Measurements from ENCODE around the gene CENPE. TPM values are rescaled to one million over a fixed set of nuclear protein-coding genes. Genes with fewer than 3 reads are reported as not detected.

The CENPE gene
- polyA plus RNA-seq, 1 donor (not counting 4 experiments of a cell fraction or from before 2014, with no cell fraction given): 6.1 TPM

DNA sequence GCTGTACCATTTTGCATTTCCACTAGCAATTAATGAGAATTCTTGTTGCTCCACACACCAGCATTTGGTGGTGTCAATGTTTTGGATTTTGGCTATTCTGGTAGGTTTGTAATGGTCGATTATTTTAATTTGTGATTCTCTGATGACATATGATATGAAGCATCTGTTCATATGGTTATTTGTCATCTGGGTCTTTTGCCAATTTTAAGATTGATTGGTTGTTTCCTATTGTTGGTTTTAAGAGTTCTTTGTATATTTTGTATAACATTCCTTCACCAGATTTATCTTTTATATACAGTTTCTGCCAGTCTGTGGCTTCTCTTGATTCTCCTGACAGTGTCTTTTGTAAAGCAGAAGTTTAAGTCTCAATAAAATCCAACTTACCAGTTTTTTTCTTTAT, 80.0 kb downstream of the CENPE start:
- dilution Hi-C loops (cut with MboI; ENCODE audit: extremely low pct_ligation_motif_present, low sequenced_read_pairs): no loop called here
- no peak for FAIRE-seq
- no peaks in the 10 kb centered on the region for H3K36me3 ChIP-seq (ENCODE audit: control insufficient read depth in 2 of 2, extremely low read depth in 1 of 2, insufficient read depth in 2 of 2, low read length in 2 of 2)

DNA sequence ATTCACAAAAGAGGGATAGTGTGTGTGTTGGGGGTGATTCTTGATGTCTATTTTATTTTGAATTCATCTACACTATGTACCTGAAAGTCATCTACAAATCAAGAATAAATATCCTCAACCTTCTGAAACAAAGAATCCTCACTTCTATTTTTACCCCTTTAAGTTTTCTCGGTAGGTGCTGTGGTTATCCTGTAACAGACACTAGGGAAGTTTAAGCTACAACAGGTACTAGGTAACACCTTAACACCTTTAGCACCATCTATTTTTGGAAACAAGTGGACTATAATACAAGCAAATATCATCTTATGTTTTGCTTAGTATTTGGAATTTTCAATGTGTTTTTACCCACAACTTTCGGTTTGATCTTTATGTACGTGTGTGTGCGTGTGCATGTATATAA, 86.5 kb downstream of the CENPE start:
- no peaks in the 10 kb centered on the region for H3K4me1 ChIP-seq (ENCODE audit: control insufficient read depth, extremely low read depth, insufficient read depth, low read length)
- H3K79me2 ChIP-seq (ENCODE audit: control insufficient read depth, insufficient read depth, low read length): no peaks in the 10 kb centered on the region
- no peak overlapping the region for H3K4me2 ChIP-seq (ENCODE audit: control insufficient read depth, extremely low read depth, insufficient read depth, low read depth, low read length)
- H4K20me1 ChIP-seq (ENCODE audit: control insufficient read depth, extremely low read depth, insufficient read depth, low read length): no peaks in the 10 kb centered on the region
- no peak overlapping the region for H3K27ac ChIP-seq (ENCODE audit: control insufficient read depth, insufficient read depth, low read length)
- no peaks in the 10 kb centered on the region for H3K9me1 ChIP-seq (ENCODE audit: control insufficient read depth, extremely low read depth, insufficient read depth, low read length)
- DNase-seq (ENCODE audit: low read depth, low spot score) (no peak), FAIRE-seq (no peak)
- dilution Hi-C loops (cut with MboI; ENCODE audit: extremely low pct_ligation_motif_present, low sequenced_read_pairs): no loop called here
- H3K4me3 ChIP-seq (ENCODE audit: control insufficient read depth in 2 of 3, extremely low read depth in 1 of 3, insufficient read depth in 2 of 3, low read depth in 1 of 3, low read length in 3 of 3): no peak overlapping the region
- H3K36me3 ChIP-seq (ENCODE audit: control insufficient read depth in 2 of 2, extremely low read depth in 1 of 2, insufficient read depth in 2 of 2, low read length in 2 of 2): peaks cover 0 to 12% of the 10 kb centered on the region in 2 experiments
- H3K9me3 ChIP-seq (ENCODE audit: control insufficient read depth, low read depth, low read length): no peaks in the 10 kb centered on the region
- H3K27me3 ChIP-seq (ENCODE audit: control insufficient read depth, extremely low read depth, insufficient read depth, low read length): no peaks in the 10 kb centered on the region
- no peak for TF ChIP-seq EZH2 (IDR thresholded peaks at IDR 0.05; ENCODE audit: low read length)
- TF ChIP-seq, protein P1, sequence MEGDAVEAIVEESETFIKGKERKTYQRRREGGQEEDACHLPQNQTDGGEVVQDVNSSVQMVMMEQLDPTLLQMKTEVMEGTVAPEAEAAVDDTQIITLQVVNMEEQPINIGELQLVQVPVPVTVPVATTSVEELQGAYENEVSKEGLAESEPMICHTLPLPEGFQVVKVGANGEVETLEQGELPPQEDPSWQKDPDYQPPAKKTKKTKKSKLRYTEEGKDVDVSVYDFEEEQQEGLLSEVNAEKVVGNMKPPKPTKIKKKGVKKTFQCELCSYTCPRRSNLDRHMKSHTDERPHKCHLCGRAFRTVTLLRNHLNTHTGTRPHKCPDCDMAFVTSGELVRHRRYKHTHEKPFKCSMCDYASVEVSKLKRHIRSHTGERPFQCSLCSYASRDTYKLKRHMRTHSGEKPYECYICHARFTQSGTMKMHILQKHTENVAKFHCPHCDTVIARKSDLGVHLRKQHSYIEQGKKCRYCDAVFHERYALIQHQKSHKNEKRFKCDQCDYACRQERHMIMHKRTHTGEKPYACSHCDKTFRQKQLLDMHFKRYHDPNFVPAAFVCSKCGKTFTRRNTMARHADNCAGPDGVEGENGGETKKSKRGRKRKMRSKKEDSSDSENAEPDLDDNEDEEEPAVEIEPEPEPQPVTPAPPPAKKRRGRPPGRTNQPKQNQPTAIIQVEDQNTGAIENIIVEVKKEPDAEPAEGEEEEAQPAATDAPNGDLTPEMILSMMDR (optimal IDR thresholded peaks at IDR 0.05 in 1 of 3, IDR thresholded peaks at IDR 0.05 in 1 of 3, conservative IDR thresholded peaks at IDR 0.05 in 1 of 3; ENCODE audit: extremely low read depth in 1 of 3, insufficient read depth in 2 of 3, low read length in 3 of 3): no peak
- H2AFZ ChIP-seq (ENCODE audit: control insufficient read depth, low read length): no peak overlapping the region
- H3K9ac ChIP-seq (ENCODE audit: control insufficient read depth, extremely low read depth, insufficient read depth, low read length): no peak overlapping the region

More for the DNA sequence above, 80.0 kb downstream of the CENPE start:
- H3K9me1 ChIP-seq (ENCODE audit: control insufficient read depth, extremely low read depth, insufficient read depth, low read length): no peaks in the 10 kb centered on the region
- no peak overlapping the region for H2AFZ ChIP-seq (ENCODE audit: control insufficient read depth, low read length)
- H3K4me2 ChIP-seq (ENCODE audit: control insufficient read depth, extremely low read depth, insufficient read depth, low read depth, low read length): no peak overlapping the region
- no peak for TF ChIP-seq EZH2 (IDR thresholded peaks at IDR 0.05; ENCODE audit: low read length)
- TF ChIP-seq, protein P1 (optimal IDR thresholded peaks at IDR 0.05 in 1 of 3, IDR thresholded peaks at IDR 0.05 in 1 of 3, conservative IDR thresholded peaks at IDR 0.05 in 1 of 3; ENCODE audit: extremely low read depth in 1 of 3, insufficient read depth in 2 of 3, low read length in 3 of 3): no peak
- H3K27ac ChIP-seq (ENCODE audit: control insufficient read depth, insufficient read depth, low read length): no peak overlapping the region
- no peak overlapping the region for H3K9ac ChIP-seq (ENCODE audit: control insufficient read depth, extremely low read depth, insufficient read depth, low read length)
- DNase-seq (ENCODE audit: low read depth, low spot score): no peak
- no peaks in the 10 kb centered on the region for H3K9me3 ChIP-seq (ENCODE audit: control insufficient read depth, low read depth, low read length)
- no peak overlapping the region for H3K4me3 ChIP-seq (ENCODE audit: control insufficient read depth in 2 of 3, extremely low read depth in 1 of 3, insufficient read depth in 2 of 3, low read depth in 1 of 3, low read length in 3 of 3)
- H3K27me3 ChIP-seq (ENCODE audit: control insufficient read depth, extremely low read depth, insufficient read depth, low read length): no peaks in the 10 kb centered on the region
- no peaks in the 10 kb centered on the region for H4K20me1 ChIP-seq (ENCODE audit: control insufficient read depth, extremely low read depth, insufficient read depth, low read length)
- H3K4me1 ChIP-seq (ENCODE audit: control insufficient read depth, extremely low read depth, insufficient read depth, low read length): no peaks in the 10 kb centered on the region
- no peaks in the 10 kb centered on the region for H3K79me2 ChIP-seq (ENCODE audit: control insufficient read depth, insufficient read depth, low read length)

All from keratinocyte (primary cell).